GM13977 (cell line): Measurements from ENCODE around the gene C8G.
A peak's percentile ranks its signal among the peaks of the same experiment; 100 is the strongest.

Experiments used
- DNase-seq: peaks from one replicate; pipeline ENCODE4 v3.0.0; 2012; ENCODE audit warnings: low spot score
- in situ Hi-C: fragments of 300-500 bp; cut with MboI; formaldehyde crosslinking; loops from one replicate; pipeline ENCODE4 v1.12.0; 2022; ENCODE audit warnings: low sequenced_read_pairs, low pct_unique_long_range_greater_than_20kb, mixed read lengths, inconsistent platforms; ENCODE audit not compliant: unreplicated experiment
- TF ChIP-seq, protein P1 (sequence below): IDR thresholded peaks from 2 replicates; pipeline ENCODE4 v1.5.1; 2012; ENCODE audit warnings: mild to moderate bottlenecking, control low read depth; ENCODE audit not compliant: insufficient read depth; ENCODE audit errors: extremely low read depth, missing control alignments

Gene C8G

DNA sequence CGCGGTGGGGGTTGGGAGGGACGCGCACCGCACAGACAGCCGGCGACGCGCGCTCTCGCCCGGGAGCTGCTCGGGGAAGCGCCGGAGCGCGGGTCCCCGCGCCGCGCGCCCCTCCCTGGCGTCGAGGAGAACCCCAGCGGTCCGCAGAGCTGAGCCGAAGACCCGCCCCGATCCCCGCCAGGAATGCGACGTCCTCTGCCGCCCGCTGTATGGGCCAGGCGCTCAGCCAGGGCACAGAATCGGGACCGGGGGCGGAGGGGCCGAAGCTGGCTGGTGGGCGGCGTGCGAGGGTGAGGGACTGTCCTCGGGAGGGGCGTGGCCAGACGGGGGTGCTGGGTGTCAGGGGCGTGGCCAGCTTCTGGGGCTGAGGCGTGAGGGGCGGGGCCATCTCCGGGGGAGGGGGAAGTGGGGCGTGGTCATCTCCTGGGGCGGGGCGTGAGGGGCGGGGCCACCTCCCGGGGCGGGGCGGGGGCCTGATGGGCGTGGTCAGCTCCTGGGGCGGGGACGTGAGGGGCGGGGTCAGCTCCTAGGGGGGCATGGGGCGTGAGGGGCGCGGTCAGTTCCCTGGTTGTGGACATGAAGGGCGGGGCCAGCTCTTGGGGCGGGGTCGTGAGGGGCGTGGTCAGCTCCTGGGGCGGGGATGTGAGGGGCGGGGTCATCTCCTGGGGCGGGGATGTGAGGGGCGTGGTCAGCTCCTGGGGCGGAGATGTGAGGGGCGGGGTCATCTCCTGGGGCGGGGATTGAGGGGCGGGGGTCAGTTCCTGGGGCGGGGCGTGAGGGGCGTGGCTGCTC lies 33.2 kb downstream of the C8G start:
- TF ChIP-seq, protein P1, sequence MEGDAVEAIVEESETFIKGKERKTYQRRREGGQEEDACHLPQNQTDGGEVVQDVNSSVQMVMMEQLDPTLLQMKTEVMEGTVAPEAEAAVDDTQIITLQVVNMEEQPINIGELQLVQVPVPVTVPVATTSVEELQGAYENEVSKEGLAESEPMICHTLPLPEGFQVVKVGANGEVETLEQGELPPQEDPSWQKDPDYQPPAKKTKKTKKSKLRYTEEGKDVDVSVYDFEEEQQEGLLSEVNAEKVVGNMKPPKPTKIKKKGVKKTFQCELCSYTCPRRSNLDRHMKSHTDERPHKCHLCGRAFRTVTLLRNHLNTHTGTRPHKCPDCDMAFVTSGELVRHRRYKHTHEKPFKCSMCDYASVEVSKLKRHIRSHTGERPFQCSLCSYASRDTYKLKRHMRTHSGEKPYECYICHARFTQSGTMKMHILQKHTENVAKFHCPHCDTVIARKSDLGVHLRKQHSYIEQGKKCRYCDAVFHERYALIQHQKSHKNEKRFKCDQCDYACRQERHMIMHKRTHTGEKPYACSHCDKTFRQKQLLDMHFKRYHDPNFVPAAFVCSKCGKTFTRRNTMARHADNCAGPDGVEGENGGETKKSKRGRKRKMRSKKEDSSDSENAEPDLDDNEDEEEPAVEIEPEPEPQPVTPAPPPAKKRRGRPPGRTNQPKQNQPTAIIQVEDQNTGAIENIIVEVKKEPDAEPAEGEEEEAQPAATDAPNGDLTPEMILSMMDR, result no peak
- in situ Hi-C loops, result no loop called here
- DNase-seq, result peak; percentile 93

DNA sequence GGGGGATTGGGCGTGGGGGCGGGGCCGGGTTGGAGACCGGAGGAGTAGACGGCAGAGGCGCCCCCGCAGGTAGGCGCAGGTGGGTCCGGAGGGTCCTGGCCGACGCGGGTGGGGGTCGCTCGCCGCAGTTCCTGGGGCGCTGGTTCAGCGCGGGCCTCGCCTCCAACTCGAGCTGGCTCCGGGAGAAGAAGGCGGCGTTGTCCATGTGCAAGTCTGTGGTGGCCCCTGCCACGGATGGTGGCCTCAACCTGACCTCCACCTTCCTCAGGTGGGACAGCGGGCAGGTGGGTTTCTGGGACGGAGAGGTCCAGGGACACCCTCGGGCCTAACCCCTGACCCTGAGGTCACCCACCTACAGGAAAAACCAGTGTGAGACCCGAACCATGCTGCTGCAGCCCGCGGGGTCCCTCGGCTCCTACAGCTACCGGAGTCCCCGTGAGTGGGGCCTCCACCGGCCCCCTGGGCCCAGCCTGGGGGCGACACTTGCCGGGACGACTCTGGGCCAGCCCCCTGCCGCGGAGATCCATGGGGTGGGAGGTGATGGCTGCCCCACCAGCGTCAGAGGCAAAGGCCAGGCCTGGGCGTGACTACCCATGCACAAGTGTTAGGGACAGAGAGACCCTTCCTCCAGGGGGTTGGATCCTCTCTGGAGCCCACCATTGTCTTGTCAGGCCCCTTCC lies 34.0 kb downstream of the C8G start:
- TF ChIP-seq, protein P1, result no peak
- no peak for DNase-seq
- in situ Hi-C loops, result no loop called here

DNA sequence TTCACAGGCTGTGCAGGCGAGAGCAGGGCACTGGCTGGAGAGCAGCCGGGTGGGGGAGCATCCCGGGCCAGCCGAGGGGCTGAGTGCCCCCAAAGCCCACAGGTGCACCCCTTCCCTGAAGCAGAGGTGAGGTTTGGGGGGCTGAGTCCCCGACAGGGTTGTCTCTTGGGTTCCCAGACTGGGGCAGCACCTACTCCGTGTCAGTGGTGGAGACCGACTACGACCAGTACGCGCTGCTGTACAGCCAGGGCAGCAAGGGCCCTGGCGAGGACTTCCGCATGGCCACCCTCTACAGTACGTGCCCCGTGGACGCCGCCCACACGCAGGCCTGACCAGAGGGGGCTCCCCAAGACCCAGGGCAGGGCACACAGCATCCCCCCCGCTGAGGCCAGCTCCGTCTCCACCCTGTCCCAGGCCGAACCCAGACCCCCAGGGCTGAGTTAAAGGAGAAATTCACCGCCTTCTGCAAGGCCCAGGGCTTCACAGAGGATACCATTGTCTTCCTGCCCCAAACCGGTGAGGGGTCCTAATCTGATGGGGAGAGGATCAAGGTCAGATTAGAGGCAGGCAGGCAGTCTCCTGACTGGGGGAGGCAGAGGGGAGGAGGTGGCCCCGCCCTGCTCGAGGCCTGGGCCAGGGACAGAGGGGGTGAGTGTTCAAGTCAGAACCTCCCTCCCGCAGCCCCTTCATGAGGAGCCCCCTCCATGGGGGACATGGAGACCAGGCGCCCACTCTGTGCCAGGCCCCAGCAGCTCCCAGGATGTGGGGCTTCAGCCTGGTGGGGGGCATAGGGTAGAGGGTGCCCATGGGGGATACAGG lies 34.9 kb downstream of the C8G start:
- DNase-seq, result no peak
- in situ Hi-C loops, result no loop called here
- TF ChIP-seq, protein P1, result no peak

DNA sequence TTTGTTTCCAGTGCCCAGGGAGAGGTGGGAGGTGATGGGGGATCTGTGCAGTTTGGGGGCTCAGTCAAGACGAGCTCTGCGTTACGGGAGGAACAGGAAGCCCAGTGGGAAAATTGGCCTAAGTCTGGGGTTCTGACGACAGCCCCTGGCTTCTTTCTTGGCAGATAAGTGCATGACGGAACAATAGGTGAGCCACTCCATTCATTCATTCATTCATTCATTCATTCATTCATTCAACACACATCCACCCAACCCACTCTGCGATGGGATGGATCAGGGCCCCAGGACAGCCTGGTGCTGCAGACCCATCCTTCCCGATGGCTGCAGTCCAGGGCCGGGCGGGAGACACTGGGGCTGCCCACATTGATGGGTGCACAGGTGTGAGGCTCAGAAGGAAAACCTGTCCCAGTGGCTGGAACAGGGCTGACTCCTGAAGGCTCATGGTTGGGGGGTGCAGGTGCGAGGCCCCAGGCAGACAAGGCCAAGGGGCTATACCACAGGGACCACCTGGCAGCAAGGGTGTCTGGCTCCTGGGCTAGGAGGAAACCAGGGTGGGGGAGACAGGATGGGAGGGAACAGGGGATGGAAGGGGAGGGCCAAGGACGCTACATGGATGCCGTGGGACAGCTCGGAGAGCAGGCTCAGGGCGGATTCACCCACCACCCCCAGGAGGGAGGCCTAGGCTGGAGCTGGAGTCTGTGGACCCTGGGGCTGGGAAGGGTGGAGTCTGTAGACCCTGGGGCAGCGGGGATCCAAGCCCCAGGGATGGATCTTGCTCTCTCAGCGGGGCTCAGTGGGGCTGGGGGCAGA lies 35.8 kb downstream of the C8G start:
- in situ Hi-C loops, result no loop called here

DNA sequence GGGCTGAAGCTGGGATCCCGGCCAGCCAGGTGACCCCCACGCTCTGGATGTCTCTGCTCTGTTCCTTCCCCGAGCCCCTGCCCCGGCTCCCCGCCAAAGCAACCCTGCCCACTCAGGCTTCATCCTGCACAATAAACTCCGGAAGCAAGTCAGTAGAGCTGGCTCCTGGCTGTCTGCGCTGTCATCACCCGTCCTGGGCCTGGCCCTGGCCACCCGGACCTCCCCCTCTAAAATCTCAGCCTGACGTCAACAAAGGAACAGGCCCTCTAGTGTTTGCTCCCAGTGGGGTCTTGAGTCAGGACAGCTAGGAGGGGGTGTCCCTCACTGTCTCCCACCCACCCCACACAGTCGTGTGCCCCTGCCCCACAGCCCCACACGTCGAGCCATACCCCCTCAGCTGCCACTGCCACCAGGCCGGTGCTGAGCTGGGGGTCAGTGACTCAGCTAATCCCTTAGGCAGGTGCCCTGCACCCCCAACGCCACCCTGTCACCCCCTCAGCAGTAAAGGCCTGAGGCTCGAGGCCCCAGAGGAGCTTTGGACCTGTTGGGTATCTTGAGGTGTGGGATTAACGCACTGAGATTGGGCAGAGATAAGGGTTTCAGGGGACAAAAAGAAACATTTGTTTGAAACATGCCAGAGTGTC lies 36.7 kb downstream of the C8G start:
- TF ChIP-seq, protein P1, result no peak
- in situ Hi-C loops, result no loop called here
- no peak for DNase-seq

More for the DNA sequence above, 35.8 kb downstream of the C8G start:
- DNase-seq, result no peak
- TF ChIP-seq, protein P1, result no peak
